ENCODE data around the gene OR5V1.

Gene OR5V1

DNA sequence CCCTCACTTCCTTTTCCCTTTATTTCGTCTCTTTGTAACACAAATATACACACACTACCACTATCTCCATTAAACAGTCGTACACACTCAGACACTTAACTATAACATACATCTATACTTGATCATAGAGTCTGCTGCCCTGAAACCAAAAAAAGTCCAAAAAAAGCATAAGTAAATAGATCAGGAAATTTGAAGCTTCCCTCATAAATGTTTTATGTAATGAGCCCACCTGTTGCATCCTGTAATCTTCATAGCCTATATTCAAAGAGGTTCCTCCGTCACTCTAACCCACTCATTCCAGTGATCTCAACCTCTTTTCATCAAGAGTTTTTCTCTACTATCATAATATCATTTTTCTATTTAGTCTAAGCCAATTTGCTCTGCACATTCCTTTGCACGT is 19.9 kb upstream of the OR5V1 start:
- no peak for TF ChIP-seq EP300 (IDR thresholded peaks at IDR 0.05; ENCODE audit: borderline replicate concordance)
- TF ChIP-seq CREB1 (IDR thresholded peaks at IDR 0.05; ENCODE audit: low read depth): no peak
- TF ChIP-seq TEAD4 (IDR thresholded peaks at IDR 0.05): no peak
- TF ChIP-seq, protein P1, sequence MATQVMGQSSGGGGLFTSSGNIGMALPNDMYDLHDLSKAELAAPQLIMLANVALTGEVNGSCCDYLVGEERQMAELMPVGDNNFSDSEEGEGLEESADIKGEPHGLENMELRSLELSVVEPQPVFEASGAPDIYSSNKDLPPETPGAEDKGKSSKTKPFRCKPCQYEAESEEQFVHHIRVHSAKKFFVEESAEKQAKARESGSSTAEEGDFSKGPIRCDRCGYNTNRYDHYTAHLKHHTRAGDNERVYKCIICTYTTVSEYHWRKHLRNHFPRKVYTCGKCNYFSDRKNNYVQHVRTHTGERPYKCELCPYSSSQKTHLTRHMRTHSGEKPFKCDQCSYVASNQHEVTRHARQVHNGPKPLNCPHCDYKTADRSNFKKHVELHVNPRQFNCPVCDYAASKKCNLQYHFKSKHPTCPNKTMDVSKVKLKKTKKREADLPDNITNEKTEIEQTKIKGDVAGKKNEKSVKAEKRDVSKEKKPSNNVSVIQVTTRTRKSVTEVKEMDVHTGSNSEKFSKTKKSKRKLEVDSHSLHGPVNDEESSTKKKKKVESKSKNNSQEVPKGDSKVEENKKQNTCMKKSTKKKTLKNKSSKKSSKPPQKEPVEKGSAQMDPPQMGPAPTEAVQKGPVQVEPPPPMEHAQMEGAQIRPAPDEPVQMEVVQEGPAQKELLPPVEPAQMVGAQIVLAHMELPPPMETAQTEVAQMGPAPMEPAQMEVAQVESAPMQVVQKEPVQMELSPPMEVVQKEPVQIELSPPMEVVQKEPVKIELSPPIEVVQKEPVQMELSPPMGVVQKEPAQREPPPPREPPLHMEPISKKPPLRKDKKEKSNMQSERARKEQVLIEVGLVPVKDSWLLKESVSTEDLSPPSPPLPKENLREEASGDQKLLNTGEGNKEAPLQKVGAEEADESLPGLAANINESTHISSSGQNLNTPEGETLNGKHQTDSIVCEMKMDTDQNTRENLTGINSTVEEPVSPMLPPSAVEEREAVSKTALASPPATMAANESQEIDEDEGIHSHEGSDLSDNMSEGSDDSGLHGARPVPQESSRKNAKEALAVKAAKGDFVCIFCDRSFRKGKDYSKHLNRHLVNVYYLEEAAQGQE (IDR thresholded peaks at IDR 0.05; ENCODE audit: low read depth): no peak
- no peak for TF ChIP-seq NFIC (IDR thresholded peaks at IDR 0.05)
- no peak for TF ChIP-seq EGR1 (IDR thresholded peaks at IDR 0.05)
- TF ChIP-seq, protein P2, sequence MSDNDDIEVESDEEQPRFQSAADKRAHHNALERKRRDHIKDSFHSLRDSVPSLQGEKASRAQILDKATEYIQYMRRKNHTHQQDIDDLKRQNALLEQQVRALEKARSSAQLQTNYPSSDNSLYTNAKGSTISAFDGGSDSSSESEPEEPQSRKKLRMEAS (IDR thresholded peaks at IDR 0.05): no peak

DNA sequence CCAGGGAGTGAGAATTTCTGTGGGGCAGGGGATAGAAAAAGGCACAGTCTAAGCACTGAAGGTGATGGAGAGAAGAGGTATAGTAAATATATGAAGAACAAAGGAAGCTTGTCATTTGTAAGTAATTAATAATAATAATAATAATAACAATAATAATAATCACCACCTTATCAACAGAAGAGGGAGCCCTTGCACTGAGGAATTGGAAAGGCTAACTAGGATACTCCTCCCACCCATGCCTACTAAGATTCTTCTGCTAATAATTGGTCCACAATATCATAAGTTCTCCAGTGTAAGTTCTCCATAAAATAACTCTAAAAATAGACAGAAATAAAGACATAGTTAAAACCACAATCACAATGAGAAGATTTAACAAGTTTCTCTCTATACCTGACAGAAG is 7.3 kb upstream of the OR5V1 start:
- TF ChIP-seq ZBTB7A (IDR thresholded peaks at IDR 0.05; ENCODE audit: low read depth) (no peak), EP300 (IDR thresholded peaks at IDR 0.05; ENCODE audit: borderline replicate concordance) (no peak), RAD21 (IDR thresholded peaks at IDR 0.05; ENCODE audit: low read depth) (peak; percentile 38; the same call in 1 of the 2 replicates), YY1 (IDR thresholded peaks at IDR 0.05; ENCODE audit: low read depth) (no peak)
- TF ChIP-seq, protein P1 (IDR thresholded peaks at IDR 0.05; ENCODE audit: low read depth): no peak

DNA sequence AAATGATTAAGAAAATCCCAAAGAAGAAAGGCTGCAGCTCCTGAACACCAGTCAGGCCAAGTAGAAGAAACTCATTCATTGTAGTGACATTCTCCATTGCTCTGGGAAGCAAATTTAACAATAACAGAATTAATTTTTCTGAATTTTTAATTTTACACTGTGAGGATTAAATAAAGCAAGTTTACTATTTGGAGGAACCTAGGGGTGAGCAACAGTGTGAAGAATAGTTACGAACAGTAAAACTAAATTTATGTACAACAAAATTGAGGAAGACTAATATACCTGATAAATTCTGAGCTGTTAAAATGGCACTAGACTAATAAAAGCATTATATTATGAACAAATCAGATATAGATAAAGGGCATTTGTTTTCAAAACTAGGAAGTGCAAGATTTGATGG is 6.5 kb upstream of the OR5V1 start, which contains the start of gene OR12D3:
Gene OR12D3 (minus strand): TSS at position 101 of the 400 bp plus-strand sequence. CDS start 4 bp downstream, at position 97.
- TF ChIP-seq NFIC (IDR thresholded peaks at IDR 0.05) (no peak), TAF1 (IDR thresholded peaks at IDR 0.05; ENCODE audit: low read depth) (no peak), ZBTB7A (IDR thresholded peaks at IDR 0.05; ENCODE audit: low read depth) (no peak)
- TF ChIP-seq, protein P2 (IDR thresholded peaks at IDR 0.05): no peak
- TF ChIP-seq, protein P3, sequence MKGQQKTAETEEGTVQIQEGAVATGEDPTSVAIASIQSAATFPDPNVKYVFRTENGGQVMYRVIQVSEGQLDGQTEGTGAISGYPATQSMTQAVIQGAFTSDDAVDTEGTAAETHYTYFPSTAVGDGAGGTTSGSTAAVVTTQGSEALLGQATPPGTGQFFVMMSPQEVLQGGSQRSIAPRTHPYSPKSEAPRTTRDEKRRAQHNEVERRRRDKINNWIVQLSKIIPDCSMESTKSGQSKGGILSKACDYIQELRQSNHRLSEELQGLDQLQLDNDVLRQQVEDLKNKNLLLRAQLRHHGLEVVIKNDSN (IDR thresholded peaks at IDR 0.05): no peak
- TF ChIP-seq, protein P1 (IDR thresholded peaks at IDR 0.05; ENCODE audit: low read depth): no peak

DNA sequence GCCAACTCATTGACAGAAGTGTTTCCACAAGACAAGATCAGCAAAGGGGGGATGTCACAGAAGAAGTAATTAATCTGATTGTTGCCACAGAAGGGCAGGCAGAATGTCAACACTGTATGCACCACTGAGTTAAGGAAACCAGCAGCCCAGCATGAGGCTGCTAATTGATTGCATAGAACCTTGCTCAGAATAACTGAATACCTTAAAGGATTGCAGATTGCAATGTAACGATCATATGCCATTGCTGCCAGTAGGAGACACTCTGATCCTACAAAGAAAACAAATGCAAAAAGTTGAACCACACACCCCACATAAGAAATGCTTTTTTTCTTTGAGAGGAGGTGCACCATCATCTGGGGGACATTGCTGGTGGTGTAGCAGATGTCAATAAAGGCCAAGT is 13.1 kb downstream of the OR5V1 start:
- TF ChIP-seq TEAD4 (IDR thresholded peaks at IDR 0.05) (no peak), TAF1 (IDR thresholded peaks at IDR 0.05; ENCODE audit: low read depth) (no peak), ZBTB7A (IDR thresholded peaks at IDR 0.05; ENCODE audit: low read depth) (no peak), CEBPB (IDR thresholded peaks at IDR 0.05) (no peak)

DNA sequence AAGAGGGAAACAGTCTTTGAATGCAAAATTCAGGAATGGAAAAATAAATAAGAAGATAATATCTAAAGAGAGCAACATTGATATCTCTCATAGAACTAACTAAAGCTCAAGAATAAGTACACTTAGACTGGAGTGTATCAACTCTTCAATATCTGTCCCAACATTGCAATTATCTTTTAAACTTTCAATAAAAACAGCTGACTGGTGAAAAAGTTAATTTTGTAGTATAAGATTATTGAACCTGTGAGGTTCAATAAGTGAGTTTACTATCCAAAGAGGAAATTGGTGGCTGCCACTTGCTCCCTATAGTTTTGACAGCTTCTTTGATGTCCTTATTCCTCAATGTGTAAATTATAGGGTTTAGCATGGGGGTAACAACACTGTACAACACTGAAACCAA is 13.7 kb downstream of the OR5V1 start:
- no peak for TF ChIP-seq YY1 (IDR thresholded peaks at IDR 0.05; ENCODE audit: low read depth)

DNA sequence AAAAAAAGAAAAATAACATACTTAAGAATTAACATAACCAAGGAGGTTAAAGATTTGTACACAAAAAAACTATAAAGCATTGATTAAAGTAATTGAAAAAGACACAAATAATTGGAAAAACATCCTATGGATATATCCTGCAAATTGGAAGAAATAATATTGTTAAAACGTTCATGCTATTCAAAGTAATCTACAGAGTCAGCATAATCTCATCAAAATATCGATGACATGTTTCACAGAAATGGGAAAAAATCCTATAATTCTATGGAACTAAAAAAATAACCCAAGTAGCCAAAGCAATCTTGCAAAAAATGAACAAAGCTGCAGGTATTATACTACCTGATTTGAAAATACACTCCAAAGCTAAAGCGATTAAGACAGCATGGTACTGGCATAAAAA is 23.3 kb downstream of the OR5V1 start:
- TF ChIP-seq NFIC (IDR thresholded peaks at IDR 0.05) (no peak), TEAD4 (IDR thresholded peaks at IDR 0.05) (no peak), EP300 (IDR thresholded peaks at IDR 0.05; ENCODE audit: borderline replicate concordance) (no peak), ZBTB7A (IDR thresholded peaks at IDR 0.05; ENCODE audit: low read depth) (no peak), CREB1 (IDR thresholded peaks at IDR 0.05; ENCODE audit: low read depth) (no peak), YY1 (IDR thresholded peaks at IDR 0.05; ENCODE audit: low read depth) (no peak)
- TF ChIP-seq, protein P3 (IDR thresholded peaks at IDR 0.05): no peak

Data from Ishikawa (cell line).